ENCODE data around the gene SCG5.

DNA sequence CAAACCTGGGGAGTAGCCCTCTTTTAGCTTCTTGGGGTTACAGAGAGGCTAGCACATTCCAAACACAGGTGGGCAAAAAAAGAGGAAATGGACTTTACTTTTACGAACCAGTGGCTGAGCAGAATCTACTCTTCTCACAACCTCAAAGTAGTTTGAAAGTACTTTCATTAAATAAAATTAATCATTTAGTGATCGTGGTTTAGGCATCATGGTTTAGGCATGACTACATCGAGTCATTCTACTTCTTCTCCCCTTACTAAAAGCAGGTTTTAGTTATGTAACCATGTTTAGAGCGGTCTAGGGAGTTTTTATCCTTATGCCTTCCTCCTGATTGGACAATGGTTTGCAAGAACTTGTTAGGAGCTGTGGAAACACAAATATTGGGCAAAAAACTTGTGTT lies 73.8 kb downstream of the SCG5 start:
- TF ChIP-seq, protein P1, sequence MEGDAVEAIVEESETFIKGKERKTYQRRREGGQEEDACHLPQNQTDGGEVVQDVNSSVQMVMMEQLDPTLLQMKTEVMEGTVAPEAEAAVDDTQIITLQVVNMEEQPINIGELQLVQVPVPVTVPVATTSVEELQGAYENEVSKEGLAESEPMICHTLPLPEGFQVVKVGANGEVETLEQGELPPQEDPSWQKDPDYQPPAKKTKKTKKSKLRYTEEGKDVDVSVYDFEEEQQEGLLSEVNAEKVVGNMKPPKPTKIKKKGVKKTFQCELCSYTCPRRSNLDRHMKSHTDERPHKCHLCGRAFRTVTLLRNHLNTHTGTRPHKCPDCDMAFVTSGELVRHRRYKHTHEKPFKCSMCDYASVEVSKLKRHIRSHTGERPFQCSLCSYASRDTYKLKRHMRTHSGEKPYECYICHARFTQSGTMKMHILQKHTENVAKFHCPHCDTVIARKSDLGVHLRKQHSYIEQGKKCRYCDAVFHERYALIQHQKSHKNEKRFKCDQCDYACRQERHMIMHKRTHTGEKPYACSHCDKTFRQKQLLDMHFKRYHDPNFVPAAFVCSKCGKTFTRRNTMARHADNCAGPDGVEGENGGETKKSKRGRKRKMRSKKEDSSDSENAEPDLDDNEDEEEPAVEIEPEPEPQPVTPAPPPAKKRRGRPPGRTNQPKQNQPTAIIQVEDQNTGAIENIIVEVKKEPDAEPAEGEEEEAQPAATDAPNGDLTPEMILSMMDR (IDR thresholded peaks at IDR 0.05): no peak
- TF ChIP-seq POLR2A (IDR thresholded peaks at IDR 0.05): no peak
- no peak for TF ChIP-seq EP300 (IDR thresholded peaks at IDR 0.05)

Measured in gastroesophageal sphincter (tissue), 3 donors.